ENCODE measurements around the gene KIF2A. TPM values are rescaled to one million over a fixed set of nuclear protein-coding genes. Genes with fewer than 3 reads are reported as not detected.

KIF2A gene
- total RNA-seq (100 to 1,000 TPM in 4 of 5 donors, 10 to 100 TPM in 1; 99.8 to 122 (median 107) TPM), total RNA-seq (85.6 to 346 (median 216) reads per million in 29 experiments)
- 149 TPM for total RNA-seq (2013)

DNA sequence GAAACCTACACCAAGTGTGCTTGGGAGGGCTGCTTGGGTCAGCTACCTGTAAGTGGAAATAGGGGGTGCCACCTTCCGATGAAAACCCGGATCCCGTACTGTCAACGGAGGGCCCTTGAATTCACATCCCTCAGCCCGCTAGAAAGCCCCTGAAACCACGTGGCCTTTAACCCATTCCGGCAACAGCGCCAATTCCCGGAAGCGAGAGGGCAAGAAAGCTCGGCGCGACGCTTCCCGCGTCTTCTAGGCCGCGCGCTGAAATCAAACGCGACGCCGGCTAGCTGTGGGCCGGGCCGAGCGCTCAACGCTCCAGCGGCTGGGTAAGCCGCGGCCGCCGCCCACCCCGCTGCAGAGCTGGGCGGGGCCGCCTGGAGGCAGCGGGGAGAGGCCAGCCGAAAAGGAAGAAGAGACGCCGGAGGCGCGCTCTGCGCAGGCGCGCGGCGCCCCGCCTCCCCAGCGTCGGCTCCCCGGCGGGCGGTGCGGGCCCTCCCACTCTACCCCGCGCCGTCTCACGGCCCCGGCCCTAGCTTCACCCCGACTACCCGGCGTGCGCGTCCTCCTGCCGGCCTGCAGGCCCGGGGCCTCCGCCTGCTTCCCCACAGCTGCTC is at the start of gene KIF2A:
Gene KIF2A (plus strand): TSS at position 492 of the 608 bp plus-strand sequence. CDS start 267 bp downstream, outside the sequence.
- ATAC-seq (replicated peaks in 1 of 4) = peak; percentile 86 to 90 (median 89)
- peaks cover 47 to 53% (median 50%) of the 10 kb centered on the region in 3 donors for H3K4me1 Mint-ChIP-seq
- POLR2A ChIA-PET = interaction anchor here (0.6 to 1.6 kb wide), 9 partner anchors 9 to 107 kb away, joined by 3 to 9 read pairs (median 3); partner anchors contain the start of genes DIMT1 (in 1 of the 2) and IPO11 (in 1 of the 2)
- Histone ChIP-seq H3K36me3 (ENCODE audit: control insufficient read depth in 2 of 2, extremely low read depth in 1 of 2, insufficient read depth in 1 of 2, low read length in 1 of 2) (peaks cover 0 to 10% of the 10 kb centered on the region in 2 donors), H3K27me3 (replicated peaks in 1 of 2; ENCODE audit: control insufficient read depth in 2 of 2, extremely low read depth in 1 of 2, insufficient read depth in 2 of 2, low read length in 1 of 2) (no peaks in the 10 kb centered on the region), H3K4me3 (ENCODE audit: control insufficient read depth in 1 of 2, extremely low read depth in 1 of 2, low read length in 1 of 2) (peak within 1 kb of the TSS; percentile 62 to 75), H3K9me3 (no peaks in the 10 kb centered on the region), H3K27ac (ENCODE audit: low read length) (peak within 1 kb of the TSS; percentile 96), H3K4me1 (ENCODE audit: control insufficient read depth in 1 of 2, extremely low read depth in 1 of 2, insufficient read depth in 2 of 2, low read length in 2 of 2) (peaks cover 17 to 29% of the 10 kb centered on the region in 2 experiments)
- DNase-seq = peak; percentile 82 to 96 (median 88)
- peak within 1 kb of the TSS; percentile 96 to 98 for H3K27ac Mint-ChIP-seq
- CTCF ChIA-PET = interaction anchor here in 1 of 2 donors (0.9 to 1.7 kb wide), 8 partner anchors 9 to 98 kb away, joined by 3 to 17 read pairs (median 4); partner anchors contain the start of gene DIMT1
- H3K4me3 Mint-ChIP-seq = peak within 1 kb of the TSS; percentile 95 to 99 (median 97)
- no peaks in the 10 kb centered on the region for H3K27me3 Mint-ChIP-seq
- WGBS (ENCODE audit: insufficient coverage) = under 1% methylated on average over 64 of the region's 66 CpGs
- H3K36me3 Mint-ChIP-seq = peaks cover 23% of the 10 kb centered on the region
- no peaks in the 10 kb centered on the region for H3K9me3 Mint-ChIP-seq

DNA sequence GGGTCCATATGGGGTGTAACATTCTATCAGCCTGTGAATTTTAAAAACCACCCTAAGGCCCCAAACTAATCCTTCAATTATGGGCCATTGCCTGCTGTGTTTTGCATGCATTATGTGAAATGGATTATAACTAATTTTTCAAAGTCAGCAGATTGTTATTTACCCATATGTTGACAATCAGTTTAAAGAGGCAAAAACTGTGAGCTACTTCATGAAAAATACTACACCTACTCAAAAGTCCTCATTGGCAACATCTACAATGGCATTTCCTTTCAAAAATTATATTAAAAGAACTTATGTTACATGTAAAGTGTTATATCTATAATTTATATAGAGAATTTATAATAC is 49.0 kb upstream of the KIF2A start:
- no peaks in the 10 kb centered on the region for H3K27me3 ChIP-seq (replicated peaks in 1 of 2; ENCODE audit: control insufficient read depth in 2 of 2, extremely low read depth in 1 of 2, insufficient read depth in 2 of 2, low read length in 1 of 2)
- H3K9me3 Mint-ChIP-seq = peaks cover 0 to 8% (median 5%) of the 10 kb centered on the region in 3 donors
- H3K4me1 Mint-ChIP-seq = peaks cover 69 to 79% (median 76%) of the 10 kb centered on the region in 3 donors
- H3K36me3 Mint-ChIP-seq = no peaks in the 10 kb centered on the region
- no peak for ATAC-seq (replicated peaks in 1 of 4)
- CTCF ChIA-PET = interaction anchor here in 1 of 2 donors (1.0 kb wide), 1 partner anchor 98 kb away, joined by 3 read pairs; no protein-coding TSS in a partner anchor
- no peaks in the 10 kb centered on the region for H3K36me3 ChIP-seq (ENCODE audit: control insufficient read depth in 2 of 2, extremely low read depth in 1 of 2, insufficient read depth in 1 of 2, low read length in 1 of 2)
- peak overlapping the region in 1 of 2 donors; percentile 30 for H3K4me3 ChIP-seq (ENCODE audit: control insufficient read depth in 1 of 2, extremely low read depth in 1 of 2, low read length in 1 of 2)
- H3K9me3 ChIP-seq = no peaks in the 10 kb centered on the region
- H3K27ac ChIP-seq (ENCODE audit: low read length) = peak overlapping the region; percentile 91
- H3K4me1 ChIP-seq (ENCODE audit: control insufficient read depth in 1 of 2, extremely low read depth in 1 of 2, insufficient read depth in 2 of 2, low read length in 2 of 2) = peaks cover 33 to 55% of the 10 kb centered on the region in 2 experiments
- POLR2A ChIA-PET = interaction anchor here in 1 of 2 donors (0.5 to 0.6 kb wide), 3 partner anchors 155 to 1313 kb away, joined by 3 to 4 read pairs (median 3); no protein-coding TSS in a partner anchor
- peak overlapping the region; percentile 56 to 79 (median 73) for H3K4me3 Mint-ChIP-seq
- no peaks in the 10 kb centered on the region for H3K27me3 Mint-ChIP-seq
- H3K27ac Mint-ChIP-seq = peak overlapping the region; percentile 99 to 100
- no peak for DNase-seq

DNA sequence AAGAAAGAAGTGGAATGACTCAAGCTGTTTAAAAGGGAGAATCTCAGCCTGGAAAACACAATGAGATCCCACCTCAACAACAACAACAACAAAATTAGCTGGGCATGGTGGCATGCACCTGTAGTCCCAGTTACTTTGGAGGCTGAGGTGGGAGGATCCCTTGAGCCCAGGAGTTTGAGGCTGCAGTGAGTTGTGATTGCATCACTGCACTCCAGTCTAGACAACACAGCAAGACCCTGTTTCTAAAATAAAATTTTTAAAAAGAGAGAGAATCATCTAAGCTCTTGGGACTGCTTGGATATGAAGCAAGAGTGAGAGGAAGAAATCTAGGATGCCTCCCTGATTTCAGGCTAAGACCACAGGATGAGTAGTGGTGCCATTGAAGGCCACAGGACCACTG is 47.4 kb upstream of the KIF2A start:
- Mint-ChIP-seq H3K4me3 (no peak overlapping the region), H3K9me3 (peaks cover 0 to 7% (median 0%) of the 10 kb centered on the region in 3 donors), H3K4me1 (peaks cover 70 to 75% (median 72%) of the 10 kb centered on the region in 3 donors), H3K36me3 (no peaks in the 10 kb centered on the region), H3K27ac (peak overlapping the region in 1 of 2 donors; percentile 85), H3K27me3 (no peaks in the 10 kb centered on the region)
- H3K27me3 ChIP-seq (replicated peaks in 1 of 2; ENCODE audit: control insufficient read depth in 2 of 2, extremely low read depth in 1 of 2, insufficient read depth in 2 of 2, low read length in 1 of 2) = no peaks in the 10 kb centered on the region
- H3K4me1 ChIP-seq (ENCODE audit: control insufficient read depth in 1 of 2, extremely low read depth in 1 of 2, insufficient read depth in 2 of 2, low read length in 2 of 2) = peaks cover 33 to 55% of the 10 kb centered on the region in 2 experiments
- ChIA-PET POLR2A (interaction anchor here in 1 of 2 donors (0.5 kb wide), 1 partner anchor 51 kb away, joined by 4 read pairs; no protein-coding TSS in a partner anchor), CTCF (no interaction called here)
- DNase-seq (no peak), ATAC-seq (replicated peaks in 1 of 4) (no peak)
- no peaks in the 10 kb centered on the region for H3K36me3 ChIP-seq (ENCODE audit: control insufficient read depth in 2 of 2, extremely low read depth in 1 of 2, insufficient read depth in 1 of 2, low read length in 1 of 2)
- no peak overlapping the region for H3K27ac ChIP-seq (ENCODE audit: low read length)
- no peak overlapping the region for H3K4me3 ChIP-seq (ENCODE audit: control insufficient read depth in 1 of 2, extremely low read depth in 1 of 2, low read length in 1 of 2)
- H3K9me3 ChIP-seq = no peaks in the 10 kb centered on the region

DNA sequence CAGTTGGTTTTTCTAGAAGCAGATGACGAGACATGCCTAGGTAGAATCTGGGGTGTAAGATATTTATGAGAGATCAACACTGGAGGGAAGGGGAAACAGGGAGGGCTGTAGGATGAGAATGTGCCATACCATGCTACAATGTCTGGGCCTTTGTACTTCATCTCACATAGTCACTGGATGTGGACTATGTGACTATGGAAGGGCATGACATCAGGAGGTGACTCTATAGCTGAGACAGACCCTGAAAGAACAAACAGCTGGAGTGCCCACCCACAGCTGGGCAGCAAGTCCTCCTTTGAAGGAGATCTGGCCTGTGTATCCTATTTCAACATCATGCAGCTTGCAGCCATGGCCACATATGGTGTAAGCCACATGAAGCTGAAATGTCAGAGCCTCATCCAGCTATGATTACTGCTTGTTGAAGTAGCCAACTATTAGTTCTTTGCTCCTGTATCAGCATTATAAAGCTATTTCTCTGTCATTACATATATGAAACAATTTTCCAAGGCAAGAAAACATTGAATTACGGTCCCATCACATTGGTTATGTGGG is 46.2 kb upstream of the KIF2A start:
- H3K9me3 Mint-ChIP-seq = peaks cover 0 to 4% (median 0%) of the 10 kb centered on the region in 3 donors
- H3K4me3 Mint-ChIP-seq = peak overlapping the region in 1 of 3 donors; percentile 44
- H3K27me3 Mint-ChIP-seq = no peaks in the 10 kb centered on the region
- Histone ChIP-seq H3K4me3 (ENCODE audit: control insufficient read depth in 1 of 2, extremely low read depth in 1 of 2, low read length in 1 of 2) (no peak overlapping the region), H3K36me3 (ENCODE audit: control insufficient read depth in 2 of 2, extremely low read depth in 1 of 2, insufficient read depth in 1 of 2, low read length in 1 of 2) (no peaks in the 10 kb centered on the region), H3K4me1 (ENCODE audit: control insufficient read depth in 1 of 2, extremely low read depth in 1 of 2, insufficient read depth in 2 of 2, low read length in 2 of 2) (peaks cover 30 to 47% of the 10 kb centered on the region in 2 experiments), H3K27me3 (replicated peaks in 1 of 2; ENCODE audit: control insufficient read depth in 2 of 2, extremely low read depth in 1 of 2, insufficient read depth in 2 of 2, low read length in 1 of 2) (no peaks in the 10 kb centered on the region), H3K9me3 (no peaks in the 10 kb centered on the region), H3K27ac (ENCODE audit: low read length) (no peak overlapping the region)
- H3K27ac Mint-ChIP-seq = no peak overlapping the region
- CTCF ChIA-PET = interaction anchor here in 1 of 2 donors (0.6 to 0.7 kb wide), 2 partner anchors 75 to 184 kb away, joined by 3 read pairs; no protein-coding TSS in a partner anchor
- ATAC-seq (replicated peaks in 1 of 4) = no peak
- no peaks in the 10 kb centered on the region for H3K36me3 Mint-ChIP-seq
- peaks cover 60 to 66% (median 62%) of the 10 kb centered on the region in 3 donors for H3K4me1 Mint-ChIP-seq
- 100% methylated on average over 1 of the region's 2 CpGs for WGBS (ENCODE audit: insufficient coverage)
- POLR2A ChIA-PET = interaction anchor here in 1 of 2 donors (0.5 kb wide), 1 partner anchor 80 kb away, joined by 5 read pairs; no protein-coding TSS in a partner anchor
- no peak for DNase-seq

DNA sequence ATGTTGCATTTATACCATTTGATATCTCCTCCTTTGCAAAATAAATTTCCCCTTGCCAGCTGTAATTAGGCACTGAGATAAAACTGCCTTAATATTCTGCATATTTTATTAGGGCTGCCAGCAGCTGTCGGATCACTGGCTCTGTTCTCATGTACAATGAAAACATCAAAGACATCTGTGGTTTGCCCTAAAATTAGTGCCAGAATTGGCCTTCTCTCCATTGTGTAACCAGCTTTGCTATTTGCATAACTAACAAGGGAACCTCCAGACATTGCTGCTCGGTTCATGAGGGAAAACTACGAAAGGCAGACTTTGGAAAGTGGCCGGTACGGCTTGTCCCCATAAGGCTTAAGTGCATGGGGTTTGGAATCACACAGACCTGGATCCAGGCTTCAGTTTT is 45.5 kb upstream of the KIF2A start:
- WGBS (ENCODE audit: insufficient coverage) = 60% methylated on average over 5 of the region's 5 CpGs
- peak overlapping the region in 1 of 3 donors; percentile 44 for H3K4me3 Mint-ChIP-seq
- CTCF ChIA-PET = no interaction called here

DNA sequence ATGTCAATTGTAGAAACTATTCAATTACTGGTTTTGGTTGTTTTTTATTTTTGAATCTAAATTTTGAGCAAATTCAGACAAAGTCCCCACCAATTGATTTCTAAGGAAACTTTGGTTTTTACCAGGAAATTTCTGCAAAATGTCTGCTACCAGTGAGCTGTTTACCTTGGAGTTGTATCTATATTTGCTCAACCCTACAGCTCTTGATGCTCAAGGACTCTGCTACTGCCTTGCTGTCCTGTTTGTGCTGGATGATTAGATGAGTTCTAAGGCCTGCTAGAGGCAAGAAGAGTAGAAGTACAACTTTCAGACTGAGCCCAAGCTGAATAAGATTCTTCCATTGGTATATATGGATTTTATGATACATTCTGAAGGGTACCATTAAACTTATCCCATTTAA is 42.6 kb upstream of the KIF2A start:
- Histone ChIP-seq H3K27me3 (replicated peaks in 1 of 2; ENCODE audit: control insufficient read depth in 2 of 2, extremely low read depth in 1 of 2, insufficient read depth in 2 of 2, low read length in 1 of 2) (no peaks in the 10 kb centered on the region), H3K4me3 (ENCODE audit: control insufficient read depth in 1 of 2, extremely low read depth in 1 of 2, low read length in 1 of 2) (no peak overlapping the region), H3K9me3 (no peaks in the 10 kb centered on the region), H3K4me1 (ENCODE audit: control insufficient read depth in 1 of 2, extremely low read depth in 1 of 2, insufficient read depth in 2 of 2, low read length in 2 of 2) (peaks cover 12 to 25% of the 10 kb centered on the region in 2 experiments), H3K27ac (ENCODE audit: low read length) (no peak overlapping the region), H3K36me3 (ENCODE audit: control insufficient read depth in 2 of 2, extremely low read depth in 1 of 2, insufficient read depth in 1 of 2, low read length in 1 of 2) (no peaks in the 10 kb centered on the region)
- CTCF ChIA-PET = no interaction called here
- DNase-seq (no peak), ATAC-seq (replicated peaks in 1 of 4) (no peak)
- Mint-ChIP-seq H3K27ac (no peak overlapping the region), H3K4me3 (no peak overlapping the region), H3K27me3 (no peaks in the 10 kb centered on the region), H3K4me1 (peaks cover 34 to 55% (median 38%) of the 10 kb centered on the region in 3 donors), H3K36me3 (no peaks in the 10 kb centered on the region), H3K9me3 (peaks cover 0 to under 1% (median 0%) of the 10 kb centered on the region in 3 donors)
- POLR2A ChIA-PET = no interaction called here

More for the DNA sequence above, 45.5 kb upstream of the KIF2A start:
- no peak overlapping the region for H3K27ac ChIP-seq (ENCODE audit: low read length)
- H3K27me3 ChIP-seq (replicated peaks in 1 of 2; ENCODE audit: control insufficient read depth in 2 of 2, extremely low read depth in 1 of 2, insufficient read depth in 2 of 2, low read length in 1 of 2) = no peaks in the 10 kb centered on the region
- H3K27me3 Mint-ChIP-seq = no peaks in the 10 kb centered on the region
- DNase-seq (peak in 1 of 35 experiments; percentile 20), ATAC-seq (replicated peaks in 1 of 4) (no peak)
- no peaks in the 10 kb centered on the region for H3K36me3 ChIP-seq (ENCODE audit: control insufficient read depth in 2 of 2, extremely low read depth in 1 of 2, insufficient read depth in 1 of 2, low read length in 1 of 2)
- H3K9me3 ChIP-seq = no peaks in the 10 kb centered on the region
- peaks cover 53 to 66% (median 56%) of the 10 kb centered on the region in 3 donors for H3K4me1 Mint-ChIP-seq
- peaks cover 0 to 4% (median 0%) of the 10 kb centered on the region in 3 donors for H3K9me3 Mint-ChIP-seq
- peaks cover 27 to 42% of the 10 kb centered on the region in 2 experiments for H3K4me1 ChIP-seq (ENCODE audit: control insufficient read depth in 1 of 2, extremely low read depth in 1 of 2, insufficient read depth in 2 of 2, low read length in 2 of 2)
- peak overlapping the region in 1 of 2 donors; percentile 41 for H3K27ac Mint-ChIP-seq
- no peaks in the 10 kb centered on the region for H3K36me3 Mint-ChIP-seq
- H3K4me3 ChIP-seq (ENCODE audit: control insufficient read depth in 1 of 2, extremely low read depth in 1 of 2, low read length in 1 of 2) = no peak overlapping the region
- POLR2A ChIA-PET = no interaction called here

Data from T-cell (primary cell).